ENCODE data around the gene CX3CL1.
"Not testable (repeated sequence)": the region's sequence is repeated elsewhere in the genome, so short reads cannot be mapped to it uniquely, and the experiment has no call there.

DNA sequence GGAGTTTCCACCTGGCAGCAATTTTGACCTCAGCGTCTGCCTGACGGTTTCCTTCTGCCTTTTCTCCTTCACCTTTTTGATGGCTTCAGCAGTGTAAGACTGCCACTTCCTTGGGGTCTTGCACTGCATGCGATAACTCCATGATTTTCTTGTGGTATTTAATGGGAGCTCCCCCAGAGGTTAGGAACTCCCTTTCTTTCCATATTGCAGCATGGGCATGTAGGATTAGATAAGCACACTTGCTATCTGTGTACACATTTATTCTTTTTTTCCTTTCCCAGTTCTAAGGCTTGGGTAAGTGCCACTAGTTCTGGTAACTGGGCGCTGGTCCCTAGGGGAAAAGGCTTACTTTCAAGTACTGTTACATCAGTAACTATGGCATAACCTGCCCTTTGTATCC lies 25.2 kb downstream of the CX3CL1 start:
- TF ChIP-seq, protein P1, sequence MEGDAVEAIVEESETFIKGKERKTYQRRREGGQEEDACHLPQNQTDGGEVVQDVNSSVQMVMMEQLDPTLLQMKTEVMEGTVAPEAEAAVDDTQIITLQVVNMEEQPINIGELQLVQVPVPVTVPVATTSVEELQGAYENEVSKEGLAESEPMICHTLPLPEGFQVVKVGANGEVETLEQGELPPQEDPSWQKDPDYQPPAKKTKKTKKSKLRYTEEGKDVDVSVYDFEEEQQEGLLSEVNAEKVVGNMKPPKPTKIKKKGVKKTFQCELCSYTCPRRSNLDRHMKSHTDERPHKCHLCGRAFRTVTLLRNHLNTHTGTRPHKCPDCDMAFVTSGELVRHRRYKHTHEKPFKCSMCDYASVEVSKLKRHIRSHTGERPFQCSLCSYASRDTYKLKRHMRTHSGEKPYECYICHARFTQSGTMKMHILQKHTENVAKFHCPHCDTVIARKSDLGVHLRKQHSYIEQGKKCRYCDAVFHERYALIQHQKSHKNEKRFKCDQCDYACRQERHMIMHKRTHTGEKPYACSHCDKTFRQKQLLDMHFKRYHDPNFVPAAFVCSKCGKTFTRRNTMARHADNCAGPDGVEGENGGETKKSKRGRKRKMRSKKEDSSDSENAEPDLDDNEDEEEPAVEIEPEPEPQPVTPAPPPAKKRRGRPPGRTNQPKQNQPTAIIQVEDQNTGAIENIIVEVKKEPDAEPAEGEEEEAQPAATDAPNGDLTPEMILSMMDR (conservative IDR thresholded peaks at IDR 0.05; ENCODE audit: low read depth, low read length) = not testable (repeated sequence)
- not testable (repeated sequence) for TF ChIP-seq RAD21 (IDR thresholded peaks at IDR 0.05; ENCODE audit: low read length); MAZ (IDR thresholded peaks at IDR 0.05; ENCODE audit: borderline replicate concordance, low read depth, low read length); BHLHE40 (IDR thresholded peaks at IDR 0.05; ENCODE audit: low read depth, low read length); SMC3 (IDR thresholded peaks at IDR 0.05; ENCODE audit: low read depth, low read length); FOS (IDR thresholded peaks at IDR 0.05; ENCODE audit: low read depth, low read length); NFE2L2 (IDR thresholded peaks at IDR 0.05; ENCODE audit: low read depth, low read length); MXI1 (IDR thresholded peaks at IDR 0.05; ENCODE audit: borderline replicate concordance, low read depth, low read length); POLR2A (IDR thresholded peaks at IDR 0.05; ENCODE audit: low read depth, low read length); RCOR1 (IDR thresholded peaks at IDR 0.05; ENCODE audit: insufficient replicate concordance, low read length); RFX5 (IDR thresholded peaks at IDR 0.05; ENCODE audit: low read depth, low read length); MAFK (IDR thresholded peaks at IDR 0.05; ENCODE audit: low read depth, low read length); CHD1 (IDR thresholded peaks at IDR 0.05; ENCODE audit: low read depth, low read length)
- TF ChIP-seq, protein P2, sequence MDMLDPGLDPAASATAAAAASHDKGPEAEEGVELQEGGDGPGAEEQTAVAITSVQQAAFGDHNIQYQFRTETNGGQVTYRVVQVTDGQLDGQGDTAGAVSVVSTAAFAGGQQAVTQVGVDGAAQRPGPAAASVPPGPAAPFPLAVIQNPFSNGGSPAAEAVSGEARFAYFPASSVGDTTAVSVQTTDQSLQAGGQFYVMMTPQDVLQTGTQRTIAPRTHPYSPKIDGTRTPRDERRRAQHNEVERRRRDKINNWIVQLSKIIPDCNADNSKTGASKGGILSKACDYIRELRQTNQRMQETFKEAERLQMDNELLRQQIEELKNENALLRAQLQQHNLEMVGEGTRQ (IDR thresholded peaks at IDR 0.05; ENCODE audit: low read depth, low read length) = not testable (repeated sequence)
